HEK293 (cell line): ENCODE measurements around the gene MSH6.

Experiments
- CTCF ChIA-PET: fragments of 350-600 bp; formaldehyde crosslinking; extraction: SDS; loops from one replicate; lab custom pipeline; 2021; ENCODE audit warnings: antibody characterized with exemption; lab: Yijun Ruan, JAX
- POLR2A ChIA-PET: fragments of 300-600 bp; formaldehyde crosslinking; extraction: SDS; loops from one replicate; lab custom pipeline; 2020; ENCODE audit warnings: antibody characterized with exemption, inconsistent platforms; lab: Yijun Ruan, JAX
- H3K27ac ChIP-seq: fragments of 200-500 bp; sonication (Bioruptor generic); 2 replicates; pipeline ENCODE4 v1.5.1; 2014; ENCODE audit warnings: low read depth, low read length, control low read depth, inconsistent platforms; ENCODE audit errors: extremely low read depth
- H3K36me3 ChIP-seq, 2 experiments: fragments of 200-500 bp in 1 of 2; sonication (Bioruptor generic) in 1 of 2; 1 replicate in 1 of 2; 2 replicates in 1 of 2; pipeline ENCODE4 v1.5.1; 2014 to 2017; ENCODE audit warnings: inconsistent platforms in 2 of 2, low read length in 2 of 2; ENCODE audit not compliant: control insufficient read depth in 2 of 2, insufficient read depth in 1 of 2
- H3K4me1 ChIP-seq: fragments of 200-500 bp; sonication (Bioruptor generic); 2 replicates; pipeline ENCODE4 v1.5.1; 2014; ENCODE audit warnings: mild to moderate bottlenecking, low read length, inconsistent platforms; ENCODE audit not compliant: control insufficient read depth, insufficient read depth
- H3K4me3 ChIP-seq: 2 replicates; pipeline ENCODE4 v1.5.1; 2011; ENCODE audit warnings: low read depth, mild to moderate bottlenecking, control low read depth, low read length, moderate library complexity
- H3K9me3 ChIP-seq: fragments of 200-500 bp; sonication (Bioruptor generic); 2 replicates; pipeline ENCODE4 v1.5.1; 2014; ENCODE audit warnings: low read depth, low read length, inconsistent platforms; ENCODE audit not compliant: control insufficient read depth, insufficient read depth
- HOXD13 ChIP-seq: sonication (generic); formaldehyde crosslinking; IDR thresholded peaks from 2 replicates; pipeline ENCODE4 v1.8.0; 2022; ENCODE audit warnings: missing genetic modification reagents, borderline replicate concordance
- RBAK ChIP-seq: fragments of 450-650 bp; formaldehyde crosslinking; IDR thresholded peaks from 2 replicates; pipeline ENCODE4 v1.5.1; 2016; ENCODE audit warnings: missing biosample characterization, missing genetic modification characterization
- SCRT2 ChIP-seq: fragments of 450-650 bp; formaldehyde crosslinking; IDR thresholded peaks from 2 replicates; pipeline ENCODE4 v1.5.1; 2016; ENCODE audit warnings: missing biosample characterization, missing genetic modification characterization
- TRIM28 ChIP-seq: IDR thresholded peaks from 2 replicates; pipeline ENCODE4 v1.6.1; 2011; ENCODE audit warnings: low read length, control low read depth, borderline replicate concordance
- WT1 ChIP-seq: fragments of 450-650 bp; formaldehyde crosslinking; IDR thresholded peaks from 2 replicates; pipeline ENCODE4 v1.5.1; 2016; ENCODE audit warnings: missing biosample characterization, missing genetic modification characterization
- YY2 ChIP-seq: fragments of 450-650 bp; formaldehyde crosslinking; IDR thresholded peaks from 2 replicates; pipeline ENCODE4 v1.5.1; 2016; ENCODE audit warnings: missing biosample characterization, missing genetic modification characterization
- ZBTB21 ChIP-seq: fragments of 450-650 bp; formaldehyde crosslinking; IDR thresholded peaks from 2 replicates; pipeline ENCODE4 v1.5.1; 2017; ENCODE audit warnings: missing biosample characterization, missing genetic modification characterization
- ZBTB6 ChIP-seq: fragments of 450-650 bp; formaldehyde crosslinking; IDR thresholded peaks from 2 replicates; pipeline ENCODE4 v1.5.1; 2017; ENCODE audit warnings: missing biosample characterization, missing genetic modification characterization
- ZBTB7A ChIP-seq: fragments of 450-650 bp; formaldehyde crosslinking; IDR thresholded peaks from 2 replicates; pipeline ENCODE4 v1.5.1; 2016; ENCODE audit warnings: low read depth, missing biosample characterization, missing genetic modification characterization
- ZFP3 ChIP-seq: fragments of 450-650 bp; formaldehyde crosslinking; IDR thresholded peaks from 2 replicates; pipeline ENCODE4 v1.5.1; 2016; ENCODE audit warnings: low read depth, missing biosample characterization, missing genetic modification characterization
- ZNF10 ChIP-seq: fragments of 450-650 bp; formaldehyde crosslinking; IDR thresholded peaks from 2 replicates; pipeline ENCODE4 v1.5.1; 2017; ENCODE audit warnings: missing biosample characterization, missing genetic modification characterization
- ZNF112 ChIP-seq: fragments of 450-650 bp; formaldehyde crosslinking; IDR thresholded peaks from 2 replicates; pipeline ENCODE4 v1.5.0; 2017; ENCODE audit warnings: missing biosample characterization, missing genetic modification characterization
- ZNF121 ChIP-seq: fragments of 450-650 bp; formaldehyde crosslinking; IDR thresholded peaks from 2 replicates; pipeline ENCODE4 v1.5.1; 2016; ENCODE audit warnings: missing biosample characterization, missing genetic modification characterization
- ZNF174 ChIP-seq: fragments of 450-650 bp; formaldehyde crosslinking; IDR thresholded peaks from 2 replicates; pipeline ENCODE4 v1.5.0; 2017; ENCODE audit warnings: missing biosample characterization, mild to moderate bottlenecking, missing genetic modification characterization
- ZNF184 ChIP-seq: fragments of 450-650 bp; IDR thresholded peaks from 2 replicates; pipeline ENCODE4 v1.5.1; 2018; ENCODE audit warnings: missing biosample characterization, mild to moderate bottlenecking, missing genetic modification characterization
- ZNF248 ChIP-seq: fragments of 450-650 bp; formaldehyde crosslinking; IDR thresholded peaks from 2 replicates; pipeline ENCODE4 v1.5.1; 2017; ENCODE audit warnings: missing biosample characterization, missing genetic modification characterization
- ZNF354C ChIP-seq: fragments of 450-650 bp; formaldehyde crosslinking; IDR thresholded peaks from 2 replicates; pipeline ENCODE4 v1.5.1; 2016; ENCODE audit warnings: missing biosample characterization, missing genetic modification characterization, low read depth, borderline replicate concordance
- ZNF37A ChIP-seq: fragments of 450-650 bp; IDR thresholded peaks from 2 replicates; pipeline ENCODE4 v1.5.1; 2018; ENCODE audit warnings: missing biosample characterization, missing genetic modification characterization
- ZNF518A ChIP-seq: fragments of 450-650 bp; formaldehyde crosslinking; conservative IDR thresholded peaks from 2 replicates; pipeline ENCODE4 v1.5.1; 2016; ENCODE audit warnings: low read depth, missing biosample characterization, missing genetic modification characterization
- ZNF558 ChIP-seq: fragments of 450-650 bp; formaldehyde crosslinking; IDR thresholded peaks from 2 replicates; pipeline ENCODE4 v1.5.1; 2016; ENCODE audit warnings: missing biosample characterization, missing genetic modification characterization
- ZNF629 ChIP-seq: fragments of 450-650 bp; formaldehyde crosslinking; IDR thresholded peaks from 2 replicates; pipeline ENCODE4 v1.5.1; 2017; ENCODE audit warnings: missing biosample characterization, missing genetic modification characterization
- ZNF660 ChIP-seq: fragments of 450-650 bp; IDR thresholded peaks from 2 replicates; pipeline ENCODE4 v1.5.1; 2018; ENCODE audit warnings: missing biosample characterization, mild to moderate bottlenecking, missing genetic modification characterization
- ZNF670 ChIP-seq: fragments of 450-650 bp; formaldehyde crosslinking; IDR thresholded peaks from 2 replicates; pipeline ENCODE4 v1.5.1; 2016; ENCODE audit warnings: missing biosample characterization, missing genetic modification characterization, low read depth
- ZNF777 ChIP-seq: fragments of 450-650 bp; formaldehyde crosslinking; IDR thresholded peaks from 2 replicates; pipeline ENCODE4 v1.5.1; 2017; ENCODE audit warnings: missing biosample characterization, missing genetic modification characterization, borderline replicate concordance
- ZNF785 ChIP-seq: fragments of 450-650 bp; formaldehyde crosslinking; IDR thresholded peaks from 2 replicates; pipeline ENCODE4 v1.5.1; 2016; ENCODE audit warnings: missing biosample characterization, missing genetic modification characterization
- ZNF791 ChIP-seq: fragments of 450-650 bp; formaldehyde crosslinking; IDR thresholded peaks from 2 replicates; pipeline ENCODE4 v1.5.1; 2016; ENCODE audit warnings: missing biosample characterization, missing genetic modification characterization
- TF ChIP-seq, protein P1 (sequence below): fragments of 450-650 bp; formaldehyde crosslinking; IDR thresholded peaks from 2 replicates; pipeline ENCODE4 v1.5.1; 2016; ENCODE audit warnings: missing biosample characterization, missing genetic modification characterization

Gene MSH6

GRCh38 chr2:47741101-47741500, 41.8 kb upstream of the MSH6 start:
- POLR2A ChIA-PET = interaction anchor here (0.6 kb wide), 1 partner anchor 765 kb away, joined by 3 read pairs; no protein-coding TSS in a partner anchor
- Histone ChIP-seq H3K36me3 (no peaks in the 10 kb centered on the region), H3K27ac (no peak overlapping the region), H3K4me3 (no peak overlapping the region), H3K9me3 (no peaks in the 10 kb centered on the region), H3K4me1 (no peaks in the 10 kb centered on the region)
- TF ChIP-seq RBAK = no peak
- TF ChIP-seq ZNF629 (tag by site-specific recombination) = no peak
- TF ChIP-seq ZNF121 (tag by site-specific recombination) = no peak
- no peak for TF ChIP-seq ZNF518A (tag by site-specific recombination)
- TF ChIP-seq ZNF558 (tag by site-specific recombination) = no peak
- no peak for TF ChIP-seq TRIM28
- no peak for TF ChIP-seq YY2 (tag by site-specific recombination)
- TF ChIP-seq ZNF785 (tag by site-specific recombination) = no peak
- TF ChIP-seq ZNF660 (tag by site-specific recombination) = no peak
- TF ChIP-seq ZBTB6 = no peak
- TF ChIP-seq ZNF248 (tag by site-specific recombination) = no peak
- CTCF ChIA-PET = interaction anchor here (0.5 to 0.8 kb wide), 4 partner anchors 36 to 1007 kb away, joined by 3 read pairs; no protein-coding TSS in a partner anchor

DNA sequence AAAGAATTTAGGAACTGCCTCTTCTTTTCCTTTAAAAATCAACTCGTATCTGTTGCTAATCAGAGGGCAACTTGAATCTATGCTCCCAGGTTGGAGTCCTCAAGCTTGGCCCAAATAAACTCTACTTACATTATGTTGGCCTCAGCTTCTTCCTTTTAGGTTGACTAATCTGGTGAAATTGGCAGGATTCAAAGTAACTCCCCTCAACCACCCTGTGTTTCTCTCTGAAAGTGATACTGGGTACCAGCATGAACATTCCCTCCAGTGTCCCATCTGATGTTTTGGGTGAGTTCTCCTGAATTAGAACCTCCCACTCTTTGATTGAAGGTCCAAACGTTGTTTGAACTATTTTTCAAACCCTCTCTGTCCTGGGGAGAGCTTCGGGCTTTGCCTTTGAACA, 41.3 kb upstream of the MSH6 start:
- no peak overlapping the region for H3K4me3 ChIP-seq
- TF ChIP-seq ZNF10 = no peak
- TF ChIP-seq ZNF670 = no peak
- TF ChIP-seq ZNF791 = no peak
- no peak for TF ChIP-seq ZNF248 (tag by site-specific recombination)
- TF ChIP-seq ZBTB7A (tag by site-specific recombination) = no peak
- TF ChIP-seq HOXD13 = no peak
- TF ChIP-seq SCRT2 = no peak
- TF ChIP-seq ZNF184 = no peak
- no peak for TF ChIP-seq ZNF354C (tag by site-specific recombination)
- TF ChIP-seq ZNF37A (tag by site-specific recombination) = no peak
- no peak for TF ChIP-seq ZNF174 (tag by site-specific recombination)
- no peak for TF ChIP-seq YY2 (tag by site-specific recombination)
- TF ChIP-seq ZNF777 (tag by site-specific recombination) = no peak
- TF ChIP-seq ZNF112 (tag by site-specific recombination) = no peak
- no peak for TF ChIP-seq WT1 (tag by site-specific recombination)
- TF ChIP-seq ZBTB21 = no peak
- TF ChIP-seq, protein P1, sequence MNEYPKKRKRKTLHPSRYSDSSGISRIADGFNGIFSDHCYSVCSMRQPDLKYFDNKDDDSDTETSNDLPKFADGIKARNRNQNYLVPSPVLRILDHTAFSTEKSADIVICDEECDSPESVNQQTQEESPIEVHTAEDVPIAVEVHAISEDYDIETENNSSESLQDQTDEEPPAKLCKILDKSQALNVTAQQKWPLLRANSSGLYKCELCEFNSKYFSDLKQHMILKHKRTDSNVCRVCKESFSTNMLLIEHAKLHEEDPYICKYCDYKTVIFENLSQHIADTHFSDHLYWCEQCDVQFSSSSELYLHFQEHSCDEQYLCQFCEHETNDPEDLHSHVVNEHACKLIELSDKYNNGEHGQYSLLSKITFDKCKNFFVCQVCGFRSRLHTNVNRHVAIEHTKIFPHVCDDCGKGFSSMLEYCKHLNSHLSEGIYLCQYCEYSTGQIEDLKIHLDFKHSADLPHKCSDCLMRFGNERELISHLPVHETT (tag by site-specific recombination) = no peak
- TF ChIP-seq ZFP3 = no peak
- TF ChIP-seq, all 188 proteins: peak for 0
- ChIA-PET CTCF (interaction anchor here (0.5 to 0.8 kb wide), 3 partner anchors 35 to 304 kb away, joined by 3 read pairs; no protein-coding TSS in a partner anchor), POLR2A (interaction anchor here (0.6 kb wide), 1 partner anchor 765 kb away, joined by 3 read pairs; no protein-coding TSS in a partner anchor)
- no peaks in the 10 kb centered on the region for H3K4me1 ChIP-seq
- H3K36me3 ChIP-seq = no peaks in the 10 kb centered on the region
- H3K27ac ChIP-seq = no peak overlapping the region
- no peaks in the 10 kb centered on the region for H3K9me3 ChIP-seq
